HG03280 (cell line): ENCODE data around the gene PHF10.

Source experiments
- ATAC-seq: cut with Tn5 transposase; IDR thresholded peaks from one replicate; pipeline ENCODE4 v1.9.1; 2021; ENCODE audit warnings: mild to moderate bottlenecking, moderate library complexity; ENCODE audit not compliant: unreplicated experiment

The PHF10 gene

GRCh38 chr6:169678342-169678741, 46.0 kb downstream of the PHF10 start:
- no peak for ATAC-seq

- no peak for ATAC-seq
Measured at GRCh38 chr6:169677096-169677495, 47.2 kb downstream of the PHF10 start.

DNA sequence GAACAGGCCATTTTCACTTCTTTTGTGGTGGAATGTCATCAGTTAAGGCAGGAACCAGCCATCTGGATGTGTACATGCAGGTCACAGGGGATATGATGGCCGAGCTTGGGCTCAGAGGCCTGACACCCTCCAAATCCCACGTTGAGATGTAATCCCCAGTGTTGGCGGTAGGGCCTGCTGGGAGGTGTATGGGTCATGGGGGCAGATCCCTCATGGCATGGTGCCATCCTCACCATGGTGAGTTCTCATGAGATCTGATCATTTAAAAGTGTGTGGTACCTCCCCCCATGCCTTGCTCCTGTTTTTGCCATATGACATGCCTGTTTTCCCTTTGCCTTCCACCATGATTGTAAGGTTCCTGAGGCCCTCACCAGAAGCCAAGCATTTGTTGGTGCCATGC, 49.3 kb downstream of the PHF10 start:
- ATAC-seq: no peak

DNA sequence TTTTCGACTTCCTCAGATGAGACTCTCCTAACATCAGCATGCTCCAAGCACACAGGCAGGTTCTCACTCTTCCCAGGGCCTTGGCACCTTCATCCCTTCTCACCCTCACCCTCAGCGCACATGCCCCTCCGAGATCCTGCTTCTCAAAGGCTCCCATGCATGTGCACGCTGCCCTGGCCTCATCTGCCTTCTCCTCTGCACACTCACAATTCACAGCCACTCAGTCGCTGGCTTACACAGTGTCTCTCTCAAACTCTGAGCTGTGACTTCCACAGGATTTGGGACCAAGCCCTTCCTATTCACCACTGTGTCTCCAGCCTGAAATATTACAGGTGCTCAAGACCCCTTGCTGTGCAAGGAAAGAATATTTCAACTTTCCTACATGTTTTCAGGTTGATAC, 52.7 kb downstream of the PHF10 start:
- no peak for ATAC-seq

GRCh38 chr6:169669889-169670288, 54.4 kb downstream of the PHF10 start:
- ATAC-seq: no peak

- ATAC-seq: no peak
Measured at GRCh38 chr6:169669147-169669546, 55.2 kb downstream of the PHF10 start.

- no peak for ATAC-seq
Measured at GRCh38 chr6:169668203-169668847, 56.0 kb downstream of the PHF10 start.

- no peak for ATAC-seq
Measured at GRCh38 chr6:169667716-169668115, 56.6 kb downstream of the PHF10 start.

- ATAC-seq: no peak
Measured at GRCh38 chr6:169666441-169666840, 57.9 kb downstream of the PHF10 start.

DNA sequence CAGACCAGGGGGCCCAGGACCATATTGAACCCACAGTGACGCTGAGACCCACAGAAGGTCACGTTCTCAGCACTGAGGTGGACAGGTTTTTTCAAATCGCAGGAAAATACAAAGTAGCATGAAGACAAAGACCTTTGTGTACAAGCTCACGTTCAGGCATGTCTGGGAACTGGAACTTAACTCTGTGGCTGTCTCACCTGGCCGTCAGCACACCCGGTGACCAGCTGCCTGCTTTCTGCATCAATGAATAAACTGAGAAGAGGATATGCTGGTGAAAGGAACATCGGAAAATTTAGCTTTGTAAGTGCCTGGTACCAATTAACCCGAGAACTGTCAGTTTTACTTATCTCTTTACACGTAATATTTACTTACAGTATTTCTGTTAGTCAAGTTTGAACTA, 59.0 kb downstream of the PHF10 start:
- ATAC-seq: no peak

DNA sequence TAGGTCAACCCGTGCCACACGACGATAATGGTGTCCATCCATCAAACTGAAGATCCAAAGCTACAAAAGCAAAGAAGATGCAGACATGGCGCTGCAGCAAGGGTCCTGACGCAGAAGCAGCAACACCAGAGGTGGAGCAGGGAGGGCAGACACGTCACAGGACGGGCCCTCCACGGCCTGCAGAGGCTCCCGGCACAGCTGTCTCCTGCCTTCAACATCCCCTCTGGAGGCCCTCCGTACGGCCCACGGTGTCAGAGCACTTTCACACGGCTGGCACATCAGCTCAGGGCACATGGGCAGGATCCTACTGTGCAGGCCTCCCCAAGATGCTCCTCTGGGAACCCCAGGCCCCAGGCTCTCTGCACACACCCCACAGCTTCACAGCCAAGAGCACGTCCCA, 60.1 kb downstream of the PHF10 start:
- no peak for ATAC-seq

DNA sequence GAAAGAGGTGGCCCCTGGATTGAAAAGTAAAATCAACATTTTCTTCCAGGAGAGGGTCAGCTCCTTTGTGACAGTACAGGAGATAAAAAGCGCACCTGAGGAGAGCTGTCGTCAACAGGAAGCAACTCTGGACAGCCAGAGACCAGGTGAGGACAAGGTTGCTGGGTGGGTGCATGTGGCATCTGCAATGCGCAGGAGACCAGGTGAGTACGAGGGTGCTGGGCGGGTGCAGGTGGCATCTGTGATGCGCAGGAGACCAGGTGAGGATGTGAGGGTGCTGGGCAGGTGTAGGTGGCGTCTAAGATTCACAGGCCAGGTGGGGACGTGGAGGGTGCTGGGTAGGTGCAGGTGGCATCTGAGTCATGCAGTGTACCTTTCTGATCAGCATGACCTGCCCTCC, 60.8 kb downstream of the PHF10 start:
- ATAC-seq: no peak

DNA sequence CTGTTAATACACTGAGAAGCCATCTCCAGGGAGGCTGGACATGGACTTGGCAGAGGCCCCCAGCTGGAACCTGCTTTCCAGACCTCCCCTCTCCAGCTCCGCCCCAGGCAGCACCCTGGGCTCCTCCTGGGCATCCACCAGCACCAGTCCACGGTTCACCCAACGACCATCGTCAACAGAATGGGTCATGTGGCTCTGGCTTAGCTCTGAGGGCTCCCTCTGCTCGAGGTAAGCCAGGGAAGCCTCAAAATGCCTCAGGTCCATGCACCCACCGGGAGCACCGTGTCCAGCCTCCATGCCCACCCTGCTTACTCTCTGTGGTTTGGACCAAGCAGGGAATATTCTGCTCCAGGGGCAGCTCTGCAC, 62.9 kb downstream of the PHF10 start:
- no peak for ATAC-seq

GRCh38 chr6:169660751-169661390, 63.4 kb downstream of the PHF10 start:
- ATAC-seq: no peak

DNA sequence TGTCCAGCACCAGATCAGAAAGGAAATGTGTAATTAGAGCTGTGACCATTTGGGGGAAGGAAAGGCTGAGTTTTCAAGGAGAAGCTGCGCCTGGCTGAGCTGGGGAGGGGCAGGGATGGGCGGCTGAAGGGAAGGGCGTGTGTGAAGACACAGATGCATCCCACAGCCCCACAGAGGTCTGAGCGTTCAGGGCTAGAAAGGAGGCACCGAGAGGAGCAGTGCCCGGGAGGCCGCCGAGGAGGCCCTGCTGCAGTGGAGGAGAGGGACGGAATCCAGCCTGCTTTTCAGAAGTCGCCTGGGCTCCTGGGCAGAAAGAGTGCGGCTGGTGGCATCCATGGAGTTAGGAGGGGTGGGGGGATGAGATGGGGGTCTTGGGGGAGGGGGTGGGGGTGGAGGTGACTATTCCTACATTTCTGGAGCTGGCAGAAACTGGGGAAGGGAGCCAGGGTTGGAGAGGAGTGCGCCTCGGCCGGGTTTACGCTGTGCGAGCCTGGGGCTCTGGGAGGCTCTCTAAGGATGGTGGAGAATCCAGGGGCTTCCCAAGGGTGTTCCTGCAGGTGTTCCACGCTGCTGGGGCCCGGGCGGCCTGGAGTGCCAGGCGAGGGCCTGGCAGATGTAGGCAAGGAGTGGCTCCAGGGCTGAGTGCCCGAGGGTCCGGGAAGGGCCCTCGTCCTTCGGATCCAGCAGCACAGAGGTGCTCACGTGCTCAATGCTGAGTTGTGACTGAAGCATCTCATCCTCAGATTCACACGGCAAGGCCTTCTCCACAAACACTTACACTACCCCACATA, 64.3 kb downstream of the PHF10 start:
- ATAC-seq: no peak

DNA sequence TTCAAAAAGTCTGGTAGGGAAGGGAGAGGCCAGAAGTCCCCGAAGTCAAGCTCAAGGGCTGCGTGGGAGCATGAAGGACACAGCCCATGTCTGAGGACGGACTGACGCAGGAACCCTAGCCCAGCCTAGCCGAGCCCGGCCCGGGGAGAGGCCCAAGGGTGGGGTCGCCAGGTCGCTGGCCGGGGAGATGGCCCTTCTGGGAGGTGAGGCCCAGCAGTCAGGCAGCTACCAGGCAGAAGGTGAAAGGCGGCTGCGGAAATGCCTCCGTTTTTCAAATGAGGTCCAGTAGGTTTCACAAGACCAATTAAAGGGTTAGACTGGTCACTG, 67.1 kb downstream of the PHF10 start:
- no peak for ATAC-seq

GRCh38 chr6:169656546-169657283, 67.6 kb downstream of the PHF10 start:
- ATAC-seq: no peak

DNA sequence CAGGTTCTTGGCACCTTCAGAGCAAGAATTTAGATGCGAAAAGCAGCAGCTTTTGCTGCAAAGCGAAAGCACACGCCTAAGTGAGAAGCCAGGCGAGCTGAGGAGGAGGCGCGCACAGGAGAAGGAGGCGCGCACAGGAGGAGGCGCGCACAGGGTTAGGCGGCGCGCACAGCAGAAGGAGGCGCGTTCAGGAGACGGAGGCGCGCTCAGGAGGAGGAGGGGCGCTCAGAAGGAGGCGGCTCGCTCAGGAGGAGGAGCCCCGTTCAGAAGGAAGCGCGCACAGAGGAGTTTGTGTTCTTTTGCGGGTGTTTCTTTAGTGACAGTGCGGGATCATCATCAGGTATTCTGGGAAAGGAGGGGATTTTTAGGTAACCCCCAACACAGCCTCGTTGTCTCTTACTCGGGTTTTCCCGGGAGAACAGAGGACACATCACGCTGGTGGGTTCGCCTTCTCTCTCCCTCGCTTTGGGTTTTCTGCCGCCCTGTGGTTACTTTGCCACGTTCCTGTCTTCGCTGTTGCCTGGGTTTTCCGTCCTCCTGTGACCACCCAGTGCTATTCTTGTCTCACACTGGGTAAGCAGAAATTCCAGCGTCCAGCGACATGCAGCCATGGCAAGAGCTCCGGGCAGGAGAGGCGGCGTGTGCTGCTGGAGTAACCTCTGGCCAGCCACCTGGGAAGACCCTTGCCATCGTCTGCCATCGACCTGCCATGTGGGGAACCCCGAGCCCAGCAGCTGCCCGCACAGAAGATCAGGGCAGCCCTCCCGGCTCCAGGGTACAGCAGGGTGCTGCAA, 69.5 kb downstream of the PHF10 start:
- peak; percentile 97 for ATAC-seq
